Neural progenitor cell (in vitro differentiated cells): ENCODE measurements around the gene HMGCS1. TPM values are rescaled to one million over a fixed set of nuclear protein-coding genes. Genes with fewer than 3 reads are reported as not detected.

ENCODE experiments used
- DNase-seq: peaks from one replicate; pipeline ENCODE4 v3.0.0-alpha.2; 2016; ENCODE audit warnings: low spot score
- H2AFZ ChIP-seq: fragments of 200-600 bp; sonication (generic); replicated peaks from 2 replicates; pipeline ENCODE4 v1.6.1; 2016; ENCODE audit warnings: antibody characterized with exemption
- H3F3A ChIP-seq: fragments of 200-600 bp; sonication (generic); 2 replicates; pipeline ENCODE4 v1.6.1; 2016; ENCODE audit warnings: antibody characterized with exemption, low read depth
- H3K27ac ChIP-seq: fragments of 200-600 bp; sonication (generic); 2 replicates; pipeline ENCODE4 v1.5.1; 2016; ENCODE audit warnings: mild to moderate bottlenecking
- H3K27me3 ChIP-seq: fragments of 200-600 bp; sonication (generic); 2 replicates; pipeline ENCODE4 v1.6.1; 2016; ENCODE audit warnings: mild to moderate bottlenecking, moderate library complexity
- H3K36me3 ChIP-seq: fragments of 200-600 bp; sonication (generic); 2 replicates; pipeline ENCODE4 v1.5.1; 2016
- H3K4me1 ChIP-seq: fragments of 200-600 bp; sonication (generic); 2 replicates; pipeline ENCODE4 v1.6.1; 2016; ENCODE audit warnings: mixed run types
- H3K4me2 ChIP-seq: fragments of 200-600 bp; sonication (generic); 2 replicates; pipeline ENCODE4 v1.6.1; 2016
- H3K4me3 ChIP-seq: fragments of 200-600 bp; sonication (generic); 2 replicates; pipeline ENCODE4 v1.5.1; 2016
- H3K79me2 ChIP-seq: fragments of 200-600 bp; sonication (generic); 2 replicates; pipeline ENCODE4 v1.6.1; 2016; ENCODE audit warnings: low read depth
- H3K9ac ChIP-seq: fragments of 200-600 bp; sonication (generic); 2 replicates; pipeline ENCODE4 v1.6.1; 2016
- H3K9me3 ChIP-seq: fragments of 200-600 bp; sonication (generic); 2 replicates; pipeline ENCODE4 v1.5.1; 2016; ENCODE audit warnings: low read depth
- H4K20me1 ChIP-seq: fragments of 200-600 bp; sonication (generic); 2 replicates; pipeline ENCODE4 v1.6.1; 2016; ENCODE audit warnings: low read depth
- H3K27ac Mint-ChIP-seq: 3 replicates; pipeline ENCODE4 v1.8.0; 2021; ENCODE audit warnings: mixed read lengths
- H3K27me3 Mint-ChIP-seq: 2 replicates; pipeline ENCODE4 v1.8.0; 2022; ENCODE audit warnings: low read depth, mild to moderate bottlenecking, inconsistent platforms, moderate library complexity, mixed read lengths; ENCODE audit not compliant: insufficient read depth
- H3K36me3 Mint-ChIP-seq: 3 replicates; pipeline ENCODE4 v1.8.0; 2021; ENCODE audit warnings: mixed read lengths
- H3K4me1 Mint-ChIP-seq: 3 replicates; pipeline ENCODE4 v1.8.0; 2021; ENCODE audit warnings: mixed read lengths
- H3K4me3 Mint-ChIP-seq: 3 replicates; pipeline ENCODE4 v1.8.0; 2021; ENCODE audit warnings: mild to moderate bottlenecking, moderate library complexity, mixed read lengths
- H3K9me3 Mint-ChIP-seq: 3 replicates; pipeline ENCODE4 v1.8.0; 2020; ENCODE audit warnings: mixed read lengths
- EZH2 ChIP-seq: fragments of 200-600 bp; sonication (generic); IDR thresholded peaks from 2 replicates; pipeline ENCODE4 v1.6.1; 2017; ENCODE audit warnings: antibody characterized with exemption, mild to moderate bottlenecking, moderate library complexity
- EZH2phosphoT487 ChIP-seq: fragments of 200-600 bp; sonication (generic); IDR thresholded peaks from 2 replicates; pipeline ENCODE4 v1.6.1; 2017; ENCODE audit warnings: antibody characterized with exemption
- total RNA-seq: library from RNA; depleted of rRNA; stranded (reverse); fragments of >200 nt; gene quantifications from 2 replicates; pipeline ENCODE4 v1.2.3, GENCODE V29; 2015; ENCODE audit warnings: low replicate concordance
- TF ChIP-seq, protein P1 (sequence below): fragments of 200-600 bp; sonication (generic); IDR thresholded peaks from 2 replicates; pipeline ENCODE4 v1.5.1; 2017; ENCODE audit warnings: antibody characterized with exemption, mild to moderate bottlenecking

HMGCS1 gene
- total RNA-seq, 1 donor from 2014 or later, result 274 TPM

DNA sequence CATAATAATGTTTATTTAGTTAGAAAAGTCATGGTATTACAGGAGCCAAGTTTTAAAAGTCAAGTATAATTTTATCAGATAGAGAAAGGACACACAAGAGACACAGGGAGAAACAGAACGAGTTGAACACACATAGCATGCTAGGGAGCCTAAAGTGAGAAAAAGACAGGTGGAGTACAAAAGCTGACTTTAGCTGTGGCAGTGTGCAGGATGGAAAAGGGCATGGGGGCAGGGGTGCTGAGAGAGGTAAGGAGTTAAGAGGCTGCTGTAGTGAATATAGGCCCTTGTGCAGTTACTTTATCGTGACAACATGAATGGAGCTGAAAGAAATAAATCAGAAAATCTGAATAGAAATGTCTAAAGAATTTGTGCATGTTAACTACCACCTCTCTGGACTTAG lies 18.0 kb downstream of the HMGCS1 start:
- Mint-ChIP-seq H3K36me3 (peaks cover 62% of the 10 kb centered on the region), H3K27me3 (no peaks in the 10 kb centered on the region), H3K4me3 (no peak overlapping the region), H3K27ac (no peak overlapping the region), H3K9me3 (no peaks in the 10 kb centered on the region), H3K4me1 (peaks cover 6% of the 10 kb centered on the region)
- peaks cover 61% of the 10 kb centered on the region for H3F3A ChIP-seq
- H3K36me3 ChIP-seq, result peaks cover 65% of the 10 kb centered on the region
- H3K4me2 ChIP-seq, result no peak overlapping the region
- H3K27me3 ChIP-seq, result no peaks in the 10 kb centered on the region
- H3K79me2 ChIP-seq, result peaks cover 73% of the 10 kb centered on the region
- no peak for TF ChIP-seq EZH2
- no peak overlapping the region for H2AFZ ChIP-seq
- no peaks in the 10 kb centered on the region for H3K9me3 ChIP-seq
- no peak overlapping the region for H3K9ac ChIP-seq
- H3K4me1 ChIP-seq, result no peaks in the 10 kb centered on the region
- no peak for DNase-seq
- H3K4me3 ChIP-seq, result no peak overlapping the region
- no peak overlapping the region for H3K27ac ChIP-seq
- H4K20me1 ChIP-seq, result peaks cover 93% of the 10 kb centered on the region

DNA sequence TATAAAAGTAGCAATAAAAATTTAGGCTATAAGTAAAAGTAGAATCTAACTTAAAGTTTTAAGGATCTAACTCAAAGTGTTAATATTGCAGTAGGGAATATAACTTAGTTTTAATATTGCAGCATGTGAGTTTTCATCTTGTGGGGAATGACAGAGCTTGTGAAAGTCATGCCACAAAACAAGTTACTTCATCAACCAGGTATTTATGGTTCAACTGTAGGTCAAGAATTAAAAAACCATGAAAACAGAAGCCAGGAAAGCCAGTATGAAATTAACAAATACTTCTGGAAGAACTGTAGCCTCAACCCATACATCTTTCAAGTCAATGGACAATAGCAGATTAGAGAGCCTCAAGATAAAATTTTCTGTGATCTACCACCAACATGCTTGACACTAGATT lies 19.0 kb downstream of the HMGCS1 start:
- H3K27ac Mint-ChIP-seq, result no peak overlapping the region
- H3K36me3 Mint-ChIP-seq, result peaks cover 65% of the 10 kb centered on the region

DNA sequence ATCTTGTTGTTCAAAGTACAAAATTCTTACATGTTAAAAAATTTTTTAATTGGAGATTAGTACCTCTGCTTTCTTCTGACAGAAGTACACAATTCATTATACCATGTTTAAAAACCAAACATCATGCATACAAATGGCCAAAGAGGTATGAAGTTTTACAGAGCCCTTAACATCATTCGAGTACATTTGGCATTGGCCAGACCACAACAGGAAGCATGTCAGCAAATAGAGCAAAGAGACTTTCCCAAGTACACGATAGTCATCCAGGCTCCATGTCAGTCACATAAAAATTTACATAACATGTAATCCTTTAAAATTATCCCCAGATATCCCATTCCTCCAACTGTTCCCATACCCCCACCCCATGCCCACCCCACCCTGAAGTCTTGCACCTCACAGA lies 22.5 kb downstream of the HMGCS1 start:
- H3K9ac ChIP-seq, result no peak overlapping the region
- H3K27me3 Mint-ChIP-seq, result peaks cover 2% of the 10 kb centered on the region
- no peaks in the 10 kb centered on the region for H3K4me1 Mint-ChIP-seq
- H3K36me3 Mint-ChIP-seq, result peaks cover 65% of the 10 kb centered on the region
- H3K4me2 ChIP-seq, result no peak overlapping the region
- no peak overlapping the region for H3K27ac Mint-ChIP-seq
- H3K4me3 ChIP-seq, result no peak overlapping the region
- no peak overlapping the region for H2AFZ ChIP-seq
- H3K27ac ChIP-seq, result peak overlapping the region; percentile 50
- H3K9me3 ChIP-seq, result no peaks in the 10 kb centered on the region
- TF ChIP-seq, protein P1, sequence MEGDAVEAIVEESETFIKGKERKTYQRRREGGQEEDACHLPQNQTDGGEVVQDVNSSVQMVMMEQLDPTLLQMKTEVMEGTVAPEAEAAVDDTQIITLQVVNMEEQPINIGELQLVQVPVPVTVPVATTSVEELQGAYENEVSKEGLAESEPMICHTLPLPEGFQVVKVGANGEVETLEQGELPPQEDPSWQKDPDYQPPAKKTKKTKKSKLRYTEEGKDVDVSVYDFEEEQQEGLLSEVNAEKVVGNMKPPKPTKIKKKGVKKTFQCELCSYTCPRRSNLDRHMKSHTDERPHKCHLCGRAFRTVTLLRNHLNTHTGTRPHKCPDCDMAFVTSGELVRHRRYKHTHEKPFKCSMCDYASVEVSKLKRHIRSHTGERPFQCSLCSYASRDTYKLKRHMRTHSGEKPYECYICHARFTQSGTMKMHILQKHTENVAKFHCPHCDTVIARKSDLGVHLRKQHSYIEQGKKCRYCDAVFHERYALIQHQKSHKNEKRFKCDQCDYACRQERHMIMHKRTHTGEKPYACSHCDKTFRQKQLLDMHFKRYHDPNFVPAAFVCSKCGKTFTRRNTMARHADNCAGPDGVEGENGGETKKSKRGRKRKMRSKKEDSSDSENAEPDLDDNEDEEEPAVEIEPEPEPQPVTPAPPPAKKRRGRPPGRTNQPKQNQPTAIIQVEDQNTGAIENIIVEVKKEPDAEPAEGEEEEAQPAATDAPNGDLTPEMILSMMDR, result no peak
- TF ChIP-seq EZH2phosphoT487 (no peak), EZH2 (no peak)
- peaks cover 47% of the 10 kb centered on the region for H3K36me3 ChIP-seq
- H3F3A ChIP-seq, result peaks cover 87% of the 10 kb centered on the region
- no peaks in the 10 kb centered on the region for H3K27me3 ChIP-seq
- no peaks in the 10 kb centered on the region for H3K4me1 ChIP-seq
- H3K79me2 ChIP-seq, result peaks cover 28% of the 10 kb centered on the region
- no peak overlapping the region for H3K4me3 Mint-ChIP-seq
- H3K9me3 Mint-ChIP-seq, result no peaks in the 10 kb centered on the region
- DNase-seq, result no peak
- peaks cover 62% of the 10 kb centered on the region for H4K20me1 ChIP-seq

More for the DNA sequence above, 19.0 kb downstream of the HMGCS1 start:
- Mint-ChIP-seq H3K27me3 (no peaks in the 10 kb centered on the region), H3K4me1 (peaks cover 2% of the 10 kb centered on the region), H3K9me3 (no peaks in the 10 kb centered on the region), H3K4me3 (no peak overlapping the region)
- no peak for TF ChIP-seq EZH2phosphoT487
- TF ChIP-seq, protein P1, result no peak
- TF ChIP-seq EZH2, result no peak
- DNase-seq, result no peak
- no peak overlapping the region for H3K27ac ChIP-seq
- H3K9ac ChIP-seq, result no peak overlapping the region
- no peaks in the 10 kb centered on the region for H3K9me3 ChIP-seq
- no peaks in the 10 kb centered on the region for H3K4me1 ChIP-seq
- no peaks in the 10 kb centered on the region for H3K27me3 ChIP-seq
- no peak overlapping the region for H2AFZ ChIP-seq
- no peak overlapping the region for H3K4me3 ChIP-seq
- peaks cover 65% of the 10 kb centered on the region for H3F3A ChIP-seq
- no peak overlapping the region for H3K4me2 ChIP-seq
- H3K79me2 ChIP-seq, result peaks cover 63% of the 10 kb centered on the region
- peaks cover 68% of the 10 kb centered on the region for H3K36me3 ChIP-seq
- H4K20me1 ChIP-seq, result peaks cover 84% of the 10 kb centered on the region

DNA sequence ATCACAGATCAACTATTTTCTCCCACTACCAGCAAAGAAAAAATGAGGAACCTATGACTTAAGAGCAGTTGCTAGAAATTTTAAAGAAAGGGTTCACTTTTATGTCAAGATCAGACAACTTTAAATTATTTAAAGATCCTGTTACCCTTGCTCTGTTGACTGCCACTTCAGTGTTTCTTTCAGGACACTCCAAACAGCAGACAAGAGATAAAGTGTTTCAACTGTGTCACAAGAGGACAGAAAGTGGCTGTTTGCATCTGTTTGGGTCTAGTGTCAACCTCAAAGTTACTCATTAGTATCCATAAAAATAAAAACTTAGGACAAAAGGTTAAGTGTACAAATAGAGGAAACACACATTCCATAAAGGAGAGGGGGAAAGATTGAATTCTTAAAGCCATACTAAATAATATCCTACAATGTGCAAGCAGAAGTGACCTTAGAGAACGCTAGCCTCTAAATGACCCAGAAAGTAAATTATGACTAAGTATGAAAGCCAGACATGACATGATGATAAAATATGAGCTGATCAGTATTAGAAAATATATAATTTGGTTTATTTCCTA lies 24.9 kb downstream of the HMGCS1 start:
- H3K27me3 ChIP-seq, result no peaks in the 10 kb centered on the region
- TF ChIP-seq, protein P1, result no peak
- TF ChIP-seq EZH2, result no peak
- no peaks in the 10 kb centered on the region for H3K4me1 ChIP-seq
- no peak overlapping the region for H2AFZ ChIP-seq
- DNase-seq, result no peak
- H3K9me3 ChIP-seq, result no peaks in the 10 kb centered on the region
- peaks cover 6% of the 10 kb centered on the region for H3K79me2 ChIP-seq
- no peaks in the 10 kb centered on the region for H3K9me3 Mint-ChIP-seq
- H3K27me3 Mint-ChIP-seq, result peaks cover 10% of the 10 kb centered on the region
- H3K4me3 Mint-ChIP-seq, result no peak overlapping the region
- H3K9ac ChIP-seq, result no peak overlapping the region
- peak overlapping the region; percentile 7 for H3K27ac ChIP-seq
- no peaks in the 10 kb centered on the region for H3K4me1 Mint-ChIP-seq
- H3K36me3 ChIP-seq, result peaks cover 28% of the 10 kb centered on the region
- peaks cover 39% of the 10 kb centered on the region for H4K20me1 ChIP-seq
- peaks cover 74% of the 10 kb centered on the region for H3F3A ChIP-seq
- H3K36me3 Mint-ChIP-seq, result peaks cover 52% of the 10 kb centered on the region
- H3K4me3 ChIP-seq, result no peak overlapping the region
- H3K27ac Mint-ChIP-seq, result no peak overlapping the region
- no peak overlapping the region for H3K4me2 ChIP-seq
